HepG2 (cell line): ENCODE results near the gene NDUFS4.

Source experiments
- ARID4A ChIP-seq: sonication (generic); formaldehyde crosslinking; IDR thresholded peaks from 2 replicates; pipeline ENCODE4 v1.5.0; 2020; ENCODE audit warnings: mild to moderate bottlenecking, missing genetic modification reagents, borderline replicate concordance
- CEBPB ChIP-seq: IDR thresholded peaks from 2 replicates; pipeline ENCODE4 v1.6.1; 2011; ENCODE audit warnings: low read depth, low read length, improper control_type of control experiment, borderline replicate concordance
- CTCF ChIP-seq: sonication (generic); formaldehyde crosslinking; IDR thresholded peaks from 2 replicates; pipeline ENCODE4 v1.5.0; 2020; ENCODE audit warnings: mild to moderate bottlenecking, missing genetic modification reagents, moderate library complexity
- MED1 ChIP-seq: sonication (generic); formaldehyde crosslinking; IDR thresholded peaks from 2 replicates; pipeline ENCODE4 v1.4.0; 2020; ENCODE audit warnings: missing genetic modification reagents
- MTF1 ChIP-seq: sonication (generic); formaldehyde crosslinking; IDR thresholded peaks from 2 replicates; pipeline ENCODE4 v1.5.0; 2020; ENCODE audit warnings: missing genetic modification reagents
- PHF8 ChIP-seq: sonication (generic); formaldehyde crosslinking; IDR thresholded peaks from 2 replicates; pipeline ENCODE4 v1.5.0; 2020; ENCODE audit warnings: missing genetic modification reagents
- ZNF619 ChIP-seq: sonication (generic); formaldehyde crosslinking; IDR thresholded peaks from 2 replicates; pipeline ENCODE4 v1.4.0; 2020; ENCODE audit warnings: mild to moderate bottlenecking, missing genetic modification reagents
- ZSCAN29 ChIP-seq: sonication (generic); formaldehyde crosslinking; conservative IDR thresholded peaks from 2 replicates; pipeline ENCODE4 v1.4.0; 2020; ENCODE audit warnings: mild to moderate bottlenecking, missing genetic modification reagents
- TF ChIP-seq, protein P1 (sequence below): sonication (generic); formaldehyde crosslinking; IDR thresholded peaks from 2 replicates; pipeline ENCODE4 v1.5.0; 2020; ENCODE audit warnings: missing genetic modification reagents, mild to moderate bottlenecking, borderline replicate concordance

- TF ChIP-seq PHF8 (no peak), MED1 (CRISPR knock-in tag) (no peak), ZNF619 (CRISPR knock-in tag) (no peak), CEBPB (no peak), MTF1 (no peak), ARID4A (no peak), ZSCAN29 (CRISPR knock-in tag) (no peak), CTCF (CRISPR knock-in tag) (no peak)
- TF ChIP-seq, protein P1, sequence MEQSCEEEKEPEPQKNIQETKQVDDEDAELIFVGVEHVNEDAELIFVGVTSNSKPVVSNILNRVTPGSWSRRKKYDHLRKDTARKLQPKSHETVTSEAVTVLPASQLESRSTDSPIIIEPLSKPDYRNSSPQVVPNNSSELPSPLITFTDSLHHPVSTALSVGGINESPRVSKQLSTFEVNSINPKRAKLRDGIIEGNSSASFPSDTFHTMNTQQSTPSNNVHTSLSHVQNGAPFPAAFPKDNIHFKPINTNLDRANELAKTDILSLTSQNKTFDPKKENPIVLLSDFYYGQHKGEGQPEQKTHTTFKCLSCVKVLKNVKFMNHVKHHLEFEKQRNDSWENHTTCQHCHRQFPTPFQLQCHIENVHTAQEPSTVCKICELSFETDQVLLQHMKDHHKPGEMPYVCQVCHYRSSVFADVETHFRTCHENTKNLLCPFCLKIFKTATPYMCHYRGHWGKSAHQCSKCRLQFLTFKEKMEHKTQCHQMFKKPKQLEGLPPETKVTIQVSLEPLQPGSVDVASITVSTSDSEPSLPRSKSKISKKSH (CRISPR knock-in tag), result no peak
Measured at GRCh38 chr5:53557386-53557785, 3.1 kb upstream of the NDUFS4 start.
